Skeletal muscle tissue (tissue), 4 donors: Measurements from ENCODE around the gene ANK2. TPM values are rescaled to one million over a fixed set of nuclear protein-coding genes. Genes with fewer than 3 reads are reported as not detected.

Experiments used
- H3K27ac ChIP-seq: one replicate; pipeline ENCODE4 v1.7.0; 2013; ENCODE audit warnings: mild to moderate bottlenecking, low read depth, low read length, inconsistent platforms
- H3K27me3 ChIP-seq, 3 donors: one replicate each; pipeline ENCODE4 v1.7.0; 2013; ENCODE audit warnings: low read length in 3 of 3; ENCODE audit not compliant: control insufficient read depth in 3 of 3, insufficient read depth in 3 of 3
- H3K36me3 ChIP-seq, 3 donors: one replicate each; pipeline ENCODE4 v1.7.0; 2013; ENCODE audit warnings: low read length in 3 of 3; ENCODE audit not compliant: control insufficient read depth in 3 of 3, insufficient read depth in 3 of 3
- H3K4me1 ChIP-seq, 3 donors: one replicate each; pipeline ENCODE4 v1.7.0; 2013; ENCODE audit warnings: low read length in 3 of 3, mild to moderate bottlenecking in 3 of 3; ENCODE audit not compliant: control insufficient read depth in 3 of 3, insufficient read depth in 3 of 3
- H3K4me3 ChIP-seq, 3 donors: one replicate each; pipeline ENCODE4 v1.7.0; 2013; ENCODE audit warnings: low read length in 3 of 3
- H3K9ac ChIP-seq, 3 donors: one replicate each; pipeline ENCODE4 v1.7.0; 2013; ENCODE audit warnings: low read length in 3 of 3, mild to moderate bottlenecking in 3 of 3, moderate library complexity in 2 of 3, low read depth in 1 of 3
- H3K9me3 ChIP-seq, 3 donors: one replicate each; pipeline ENCODE4 v1.7.0; 2013; ENCODE audit warnings: low read length in 3 of 3; ENCODE audit not compliant: control insufficient read depth in 3 of 3
- total RNA-seq: library from RNA; depleted of rRNA; stranded (reverse); fragments of >200 nt; gene quantifications from one replicate; pipeline ENCODE4 v1.2.3, GENCODE V29; 2014
- donor health status: Osteomylitis.

ANK2 gene
- total RNA-seq, 1 donor from 2014 or later = 383 TPM

DNA sequence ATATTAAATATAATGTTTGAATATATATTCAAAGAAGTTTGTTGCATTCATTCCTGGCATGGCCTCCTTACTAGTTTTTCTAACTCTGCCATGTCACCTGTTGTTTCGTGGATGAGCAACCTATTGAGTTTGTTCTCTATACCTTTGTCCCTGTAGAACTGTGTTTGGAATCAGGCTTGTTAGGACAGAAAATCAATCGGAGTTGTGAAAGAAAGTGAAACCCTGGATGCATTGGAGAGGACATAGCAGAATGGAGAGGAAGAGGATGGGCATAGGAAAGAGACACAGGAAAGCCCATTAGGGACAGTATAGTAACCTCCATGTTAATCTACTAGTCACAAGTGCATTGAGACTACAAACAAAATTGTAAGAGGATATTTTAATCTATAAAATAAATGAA lies 31.2 kb downstream of the ANK2 start:
- H3K27me3 ChIP-seq = no peaks in the 10 kb centered on the region
- no peaks in the 10 kb centered on the region for H3K36me3 ChIP-seq
- H3K9me3 ChIP-seq = no peaks in the 10 kb centered on the region
- H3K9ac ChIP-seq = no peak overlapping the region
- H3K4me3 ChIP-seq = no peak overlapping the region
- no peaks in the 10 kb centered on the region for H3K4me1 ChIP-seq
- H3K27ac ChIP-seq = no peak overlapping the region

DNA sequence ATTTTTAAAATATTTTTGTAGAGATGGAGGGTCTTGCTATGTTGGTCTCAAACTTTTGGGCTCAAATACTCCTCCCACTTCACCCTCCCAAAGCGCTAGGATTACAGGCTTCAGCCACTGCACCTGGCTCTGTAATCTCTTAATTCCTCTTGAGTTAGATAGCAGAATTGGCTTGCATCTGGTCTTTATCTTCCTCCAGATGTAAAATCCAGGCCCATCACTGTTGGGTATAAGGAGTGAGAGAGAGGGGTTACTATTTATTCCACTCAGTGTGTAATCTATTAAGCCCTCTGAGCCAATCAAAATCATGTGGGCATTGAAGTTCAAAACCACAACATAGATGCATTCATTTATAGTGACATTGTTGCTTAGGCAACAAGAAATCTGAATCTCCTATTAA lies 33.9 kb downstream of the ANK2 start:
- H3K9ac ChIP-seq = no peak overlapping the region
- H3K4me3 ChIP-seq = no peak overlapping the region
- H3K4me1 ChIP-seq = no peaks in the 10 kb centered on the region
- no peaks in the 10 kb centered on the region for H3K36me3 ChIP-seq
- H3K27ac ChIP-seq = no peak overlapping the region
- H3K9me3 ChIP-seq = no peaks in the 10 kb centered on the region
- H3K27me3 ChIP-seq = no peaks in the 10 kb centered on the region

DNA sequence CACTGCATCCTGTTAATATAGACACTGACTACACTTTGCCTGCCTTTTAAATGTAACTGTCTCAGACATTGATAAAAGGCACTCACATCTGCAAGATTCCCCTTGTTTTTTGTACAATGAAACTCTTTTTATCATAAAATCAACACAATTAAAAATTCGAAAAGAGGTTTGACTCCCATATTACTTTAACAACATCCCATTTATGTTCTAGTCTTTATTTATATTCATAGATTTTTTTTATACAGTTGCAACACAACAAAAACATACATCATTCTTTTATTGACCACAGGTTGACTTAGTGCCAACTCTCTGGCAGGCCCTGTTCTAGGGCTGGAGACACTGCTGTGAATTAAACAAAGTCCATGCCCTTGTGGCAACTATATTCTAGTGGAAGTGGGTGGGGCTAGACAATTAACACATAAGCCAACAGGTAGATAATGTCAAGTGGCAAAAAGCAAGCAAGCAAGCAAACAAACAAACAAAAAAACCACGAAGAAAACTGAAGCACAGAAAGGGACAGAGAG lies 36.8 kb downstream of the ANK2 start:
- Histone ChIP-seq H3K9me3 (no peaks in the 10 kb centered on the region), H3K27me3 (no peaks in the 10 kb centered on the region), H3K4me1 (no peaks in the 10 kb centered on the region), H3K4me3 (no peak overlapping the region), H3K9ac (no peak overlapping the region), H3K27ac (no peak overlapping the region), H3K36me3 (no peaks in the 10 kb centered on the region)

DNA sequence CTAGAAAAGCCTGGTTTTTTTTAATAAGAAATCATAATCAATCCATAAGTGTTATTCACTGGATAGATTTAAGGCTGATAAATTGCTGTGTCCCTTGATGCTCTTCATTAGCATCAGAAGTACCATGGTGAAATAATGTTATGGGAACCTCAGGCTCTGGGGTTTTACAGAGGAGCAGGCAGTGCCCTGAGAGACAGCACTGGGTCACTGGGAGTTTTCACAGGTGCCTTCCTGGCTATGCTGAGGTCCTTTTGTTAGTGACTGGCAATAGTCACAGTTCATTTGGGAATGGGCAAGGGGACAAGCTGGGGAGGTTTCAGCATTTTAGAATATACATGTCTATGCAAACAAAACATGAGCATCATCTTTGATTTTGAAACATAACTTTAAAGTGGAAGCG lies 38.6 kb downstream of the ANK2 start:
- H3K27ac ChIP-seq = no peak overlapping the region
- H3K4me3 ChIP-seq = no peak overlapping the region
- H3K9ac ChIP-seq = no peak overlapping the region
- H3K36me3 ChIP-seq = no peaks in the 10 kb centered on the region
- H3K4me1 ChIP-seq = no peaks in the 10 kb centered on the region
- no peaks in the 10 kb centered on the region for H3K27me3 ChIP-seq
- H3K9me3 ChIP-seq = no peaks in the 10 kb centered on the region

DNA sequence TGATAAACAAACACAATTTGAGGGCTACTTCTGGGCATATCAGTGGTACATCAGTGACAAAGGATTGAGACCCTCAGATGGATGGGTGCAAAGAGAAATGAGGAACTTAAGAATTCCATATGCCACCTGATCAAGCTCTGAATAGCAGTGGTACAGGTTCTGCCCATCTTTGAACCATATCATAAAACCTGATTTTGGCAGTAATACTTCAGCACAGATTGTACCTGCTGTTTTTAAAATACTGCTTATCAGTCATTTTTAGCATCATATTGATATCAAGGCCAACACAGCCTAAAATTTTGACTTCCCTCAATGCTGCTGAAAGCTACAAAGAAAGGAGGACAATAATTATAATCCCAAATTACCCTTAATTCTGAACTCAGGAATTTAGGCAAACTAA lies 41.5 kb downstream of the ANK2 start:
- H3K9ac ChIP-seq = no peak overlapping the region
- H3K27ac ChIP-seq = no peak overlapping the region

DNA sequence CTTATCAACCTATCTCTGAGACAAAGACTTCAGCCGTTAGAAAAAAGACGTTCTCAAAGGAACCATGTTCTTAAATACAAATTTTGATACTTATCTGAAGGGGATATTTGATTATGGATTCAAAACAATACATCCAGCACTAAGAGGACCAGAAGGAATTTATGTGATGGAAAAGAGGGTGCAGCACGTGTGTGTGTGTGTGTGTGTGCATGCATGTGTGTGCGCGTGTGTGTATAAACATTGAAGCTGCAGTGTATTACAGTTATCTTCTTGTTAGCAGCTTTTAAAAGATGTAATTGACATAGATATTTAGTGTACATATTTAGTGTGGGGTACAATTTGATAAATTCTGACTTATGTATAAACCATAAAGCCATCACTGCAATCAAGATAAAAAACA lies 44.9 kb downstream of the ANK2 start:
- Histone ChIP-seq H3K4me1 (no peaks in the 10 kb centered on the region), H3K9me3 (no peaks in the 10 kb centered on the region), H3K4me3 (no peak overlapping the region), H3K27me3 (no peaks in the 10 kb centered on the region), H3K27ac (no peak overlapping the region), H3K9ac (no peak overlapping the region), H3K36me3 (no peaks in the 10 kb centered on the region)

More for the DNA sequence above, 41.5 kb downstream of the ANK2 start:
- Histone ChIP-seq H3K4me1 (no peaks in the 10 kb centered on the region), H3K36me3 (no peaks in the 10 kb centered on the region), H3K27me3 (no peaks in the 10 kb centered on the region), H3K9me3 (no peaks in the 10 kb centered on the region), H3K4me3 (no peak overlapping the region)

DNA sequence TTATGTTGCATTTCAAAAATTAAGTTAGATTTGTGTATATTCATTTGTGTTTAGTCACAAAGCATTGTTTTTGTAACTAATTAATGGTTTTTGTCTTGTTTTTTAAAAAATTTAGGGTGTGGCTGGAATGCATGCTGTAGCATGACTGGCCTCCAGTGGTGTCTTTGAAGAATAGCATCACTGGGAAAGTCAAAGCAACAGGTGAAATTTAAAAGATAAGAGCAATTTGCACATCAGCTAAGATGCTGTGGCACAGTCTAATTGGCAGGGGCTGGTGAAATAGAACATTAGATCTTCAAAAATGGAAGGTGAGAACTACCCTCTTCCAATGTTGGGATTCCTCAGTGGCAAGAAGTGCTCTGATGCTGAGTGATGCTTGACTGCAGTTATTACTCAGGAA lies 45.3 kb downstream of the ANK2 start:
- H3K4me1 ChIP-seq = no peaks in the 10 kb centered on the region
- H3K9me3 ChIP-seq = no peaks in the 10 kb centered on the region
- no peak overlapping the region for H3K4me3 ChIP-seq
- no peak overlapping the region for H3K27ac ChIP-seq
- no peak overlapping the region for H3K9ac ChIP-seq
- no peaks in the 10 kb centered on the region for H3K36me3 ChIP-seq
- H3K27me3 ChIP-seq = no peaks in the 10 kb centered on the region

DNA sequence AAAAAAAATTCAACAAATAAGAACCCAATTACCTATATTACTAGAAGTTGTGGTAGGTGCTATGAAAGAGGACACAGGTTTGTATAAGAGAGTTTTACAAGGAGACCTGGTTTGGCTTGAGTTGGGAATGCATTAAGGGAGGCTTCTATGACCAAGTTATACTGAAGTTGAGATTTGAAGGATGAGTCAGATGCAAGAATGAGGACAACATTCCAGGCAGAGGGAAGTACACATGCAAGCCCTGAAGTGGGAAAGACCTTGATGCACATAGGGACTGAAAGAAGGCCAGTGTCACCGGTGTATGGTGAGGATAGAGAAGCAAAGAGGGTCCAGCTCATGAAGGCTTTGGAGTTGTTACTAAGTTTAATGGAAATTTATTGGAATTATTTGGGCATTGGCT lies 52.2 kb downstream of the ANK2 start:
- H3K4me3 ChIP-seq = no peak overlapping the region

DNA sequence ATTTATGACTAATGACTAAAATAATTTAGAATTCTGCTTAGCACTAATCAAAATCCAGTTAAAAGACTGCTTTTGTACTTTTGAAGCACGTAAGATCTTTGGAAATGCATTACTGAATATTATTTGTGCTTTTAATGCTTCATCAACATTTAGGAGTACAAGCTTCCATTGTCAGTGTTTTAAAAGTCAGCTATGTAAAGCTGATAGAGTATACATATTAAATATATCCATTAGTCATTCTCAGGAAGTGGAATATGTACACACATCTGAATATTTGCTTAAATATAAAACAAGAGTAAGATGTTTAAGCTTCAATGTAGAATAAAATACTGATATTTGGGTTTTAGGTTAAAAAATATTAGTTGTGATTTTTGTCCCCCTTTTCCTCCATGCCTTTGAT lies 54.1 kb downstream of the ANK2 start:
- Histone ChIP-seq H3K4me3 (no peak overlapping the region), H3K4me1 (no peaks in the 10 kb centered on the region), H3K9me3 (no peaks in the 10 kb centered on the region), H3K27me3 (no peaks in the 10 kb centered on the region), H3K36me3 (no peaks in the 10 kb centered on the region), H3K27ac (no peak overlapping the region), H3K9ac (no peak overlapping the region)

More for the DNA sequence above, 52.2 kb downstream of the ANK2 start:
- H3K4me1 ChIP-seq = no peaks in the 10 kb centered on the region
- no peak overlapping the region for H3K9ac ChIP-seq
- H3K36me3 ChIP-seq = no peaks in the 10 kb centered on the region
- no peaks in the 10 kb centered on the region for H3K27me3 ChIP-seq
- no peak overlapping the region for H3K27ac ChIP-seq
- no peaks in the 10 kb centered on the region for H3K9me3 ChIP-seq

DNA sequence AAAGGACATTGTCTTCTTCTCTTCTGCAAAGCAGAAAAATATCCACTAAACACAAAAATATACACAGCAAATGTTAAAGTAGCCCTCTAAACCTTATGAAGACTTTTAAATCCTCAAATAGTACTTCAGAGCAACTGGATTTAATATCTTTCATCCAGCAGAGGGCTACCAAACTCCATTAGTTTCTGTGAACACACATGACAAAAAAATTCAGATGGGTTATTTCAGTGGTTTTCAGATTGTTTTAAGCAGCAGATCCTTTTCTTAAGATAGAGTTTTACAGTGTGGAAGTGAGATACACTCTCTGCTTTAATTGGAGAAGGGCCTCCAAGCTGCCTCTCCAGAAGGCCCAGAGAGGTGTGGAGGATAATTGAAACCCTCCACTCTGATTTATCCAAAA lies 56.7 kb downstream of the ANK2 start:
- Histone ChIP-seq H3K27ac (no peak overlapping the region), H3K36me3 (no peaks in the 10 kb centered on the region), H3K4me3 (no peak overlapping the region), H3K27me3 (no peaks in the 10 kb centered on the region), H3K9ac (no peak overlapping the region), H3K4me1 (no peaks in the 10 kb centered on the region), H3K9me3 (no peaks in the 10 kb centered on the region)
